Mesenchymal stem cell (in vitro differentiated cells and primary cell): ENCODE results near the gene KLHL29.

ENCODE experiments used
- DNase-seq: peaks from one replicate; pipeline ENCODE4 v3.0.0-alpha.2; 2013
- H2AFZ ChIP-seq: one replicate; pipeline ENCODE4 v1.6.1; 2013; ENCODE audit warnings: low read depth, mild to moderate bottlenecking, control low read depth, inconsistent platforms, low read length, moderate library complexity
- H2AK5ac ChIP-seq: 2 replicates; pipeline ENCODE4 v1.6.1; 2013; ENCODE audit warnings: low read length, moderate library complexity, mild to moderate bottlenecking, inconsistent platforms; ENCODE audit not compliant: severe bottlenecking
- H2BK120ac ChIP-seq: one replicate; pipeline ENCODE4 v1.6.1; 2013; ENCODE audit warnings: low read depth, mild to moderate bottlenecking, inconsistent platforms, low read length, moderate library complexity
- H2BK12ac ChIP-seq, 2 experiments: one replicate each; pipeline ENCODE4 v1.6.1; 2013; ENCODE audit warnings: inconsistent platforms in 2 of 2, low read length in 2 of 2, mild to moderate bottlenecking in 2 of 2, moderate library complexity in 2 of 2, control low read depth in 1 of 2
- H2BK15ac ChIP-seq: one replicate; pipeline ENCODE4 v1.6.1; 2013; ENCODE audit warnings: mild to moderate bottlenecking, low read depth, inconsistent platforms; ENCODE audit not compliant: poor library complexity, severe bottlenecking
- H2BK5ac ChIP-seq: 2 replicates; pipeline ENCODE4 v1.6.1; 2013; ENCODE audit warnings: low read depth, mild to moderate bottlenecking, low read length, control low read depth, inconsistent platforms; ENCODE audit not compliant: poor library complexity, severe bottlenecking
- H3K14ac ChIP-seq, 2 experiments: one replicate each; pipeline ENCODE4 v1.6.1; 2013; ENCODE audit warnings: inconsistent platforms in 2 of 2, low read length in 2 of 2, control low read depth in 1 of 2, mild to moderate bottlenecking in 1 of 2, moderate library complexity in 1 of 2
- H3K18ac ChIP-seq, 2 experiments: one replicate each; pipeline ENCODE4 v1.6.1; 2013; ENCODE audit warnings: inconsistent platforms in 2 of 2, low read length in 2 of 2, control low read depth in 1 of 2, low read depth in 1 of 2, mild to moderate bottlenecking in 1 of 2
- H3K23ac ChIP-seq, 2 experiments: one replicate each; pipeline ENCODE4 v1.6.1; 2013; ENCODE audit warnings: inconsistent platforms in 2 of 2, low read length in 2 of 2, mild to moderate bottlenecking in 2 of 2, moderate library complexity in 2 of 2, control low read depth in 1 of 2
- H3K27ac ChIP-seq: 2 replicates; pipeline ENCODE4 v1.5.1; 2013; ENCODE audit warnings: mild to moderate bottlenecking, moderate library complexity, low read length, control low read depth, inconsistent platforms; ENCODE audit not compliant: poor library complexity, severe bottlenecking
- H3K27me3 ChIP-seq, 2 experiments: 2 replicates each; pipeline versions ENCODE4 v1.6.1 to v1.7.0; 2013; ENCODE audit warnings: low read length in 2 of 2, mild to moderate bottlenecking in 2 of 2, moderate library complexity in 2 of 2, control low read depth in 1 of 2, inconsistent platforms in 1 of 2; ENCODE audit not compliant: control insufficient read depth in 1 of 2, insufficient read depth in 1 of 2
- H3K36me3 ChIP-seq, 2 experiments: 2 replicates each; pipeline versions ENCODE4 v1.6.1 to v1.7.0; 2013; ENCODE audit warnings: low read length in 2 of 2, control low read depth in 1 of 2, inconsistent platforms in 1 of 2, low read depth in 1 of 2, mild to moderate bottlenecking in 1 of 2; ENCODE audit not compliant: insufficient read depth in 2 of 2, control insufficient read depth in 1 of 2
- H3K4ac ChIP-seq, 2 experiments: one replicate each; pipeline ENCODE4 v1.6.1; 2013; ENCODE audit warnings: inconsistent platforms in 2 of 2, low read length in 2 of 2, mild to moderate bottlenecking in 2 of 2, moderate library complexity in 2 of 2, control low read depth in 1 of 2, low read depth in 1 of 2
- H3K4me1 ChIP-seq: 2 replicates; pipeline ENCODE4 v1.6.1; 2013; ENCODE audit warnings: low read depth, low read length, control low read depth; ENCODE audit not compliant: control insufficient read depth, insufficient read depth
- H3K4me2 ChIP-seq: 2 replicates; pipeline ENCODE4 v1.6.1; 2013; ENCODE audit warnings: low read length, mild to moderate bottlenecking, inconsistent platforms; ENCODE audit not compliant: poor library complexity, severe bottlenecking
- H3K4me3 ChIP-seq, 2 experiments: 2 replicates each; pipeline versions ENCODE4 v1.5.1 to v1.7.0; 2013; ENCODE audit warnings: low read length in 2 of 2, mild to moderate bottlenecking in 2 of 2, control low read depth in 1 of 2, low read depth in 1 of 2; ENCODE audit not compliant: insufficient read depth in 1 of 2
- H3K79me1 ChIP-seq: replicated peaks from 2 replicates; pipeline ENCODE4 v1.6.1; 2013; ENCODE audit warnings: mild to moderate bottlenecking, control low read depth, low read length, inconsistent platforms; ENCODE audit not compliant: poor library complexity, severe bottlenecking
- H3K9ac ChIP-seq: 2 replicates; pipeline ENCODE4 v1.7.0; 2013; ENCODE audit warnings: mild to moderate bottlenecking, low read length, moderate library complexity
- H3K9me3 ChIP-seq: 2 replicates; pipeline ENCODE4 v1.7.0; 2013; ENCODE audit warnings: mild to moderate bottlenecking, low read length; ENCODE audit not compliant: control insufficient read depth
- H4K8ac ChIP-seq: one replicate; pipeline ENCODE4 v1.6.1; 2013; ENCODE audit warnings: inconsistent platforms, mild to moderate bottlenecking, low read length, moderate library complexity
- H4K91ac ChIP-seq: one replicate; pipeline ENCODE4 v1.6.1; 2013; ENCODE audit warnings: mild to moderate bottlenecking, low read length, inconsistent platforms
- WGBS: methylation state at CpG from one replicate; pipeline ENCODE4 v1.1.7; 2013; ENCODE audit warnings: mixed read lengths; 5-methylcytosine and 5-hydroxymethylcytosine counted together

Gene KLHL29

GRCh38 chr2:23497536-23497935 is 112.6 kb downstream of the KLHL29 start:
- H3K4ac ChIP-seq: no peak overlapping the region
- 83% methylated on average over 6 of the region's 6 CpGs for WGBS
- no peak for DNase-seq

DNA sequence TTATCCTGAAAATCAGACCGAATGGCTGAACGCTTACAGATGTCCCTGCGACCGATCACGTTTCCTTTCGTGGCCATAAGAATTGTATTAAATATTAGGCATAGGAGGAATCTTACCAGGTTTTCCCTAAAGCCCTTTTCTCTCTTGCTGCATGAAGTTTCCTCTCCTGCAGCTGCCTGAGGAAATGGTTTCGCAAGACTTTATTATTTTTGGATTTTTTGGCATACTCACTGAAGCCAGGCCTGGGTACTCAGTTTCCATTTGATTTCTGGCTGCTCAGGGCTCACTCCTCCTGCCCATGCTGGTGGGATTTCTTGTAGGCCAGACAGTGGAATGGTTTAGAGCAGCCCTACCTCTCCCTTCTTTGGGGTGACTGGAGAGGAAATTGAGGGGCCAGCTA is 114.0 kb downstream of the KLHL29 start:
- H2AFZ ChIP-seq: no peak overlapping the region
- no peak overlapping the region for H3K23ac ChIP-seq
- 95% methylated on average over 7 of the region's 7 CpGs for WGBS
- H3K4me2 ChIP-seq: no peak overlapping the region
- H3K27me3 ChIP-seq: peaks cover 0 to 10% of the 10 kb centered on the region in 2 experiments
- H3K18ac ChIP-seq: no peak overlapping the region
- no peak overlapping the region for H2BK5ac ChIP-seq
- no peak overlapping the region for H3K4ac ChIP-seq
- peaks cover 11% of the 10 kb centered on the region for H3K79me1 ChIP-seq
- H4K8ac ChIP-seq: no peak overlapping the region
- H3K14ac ChIP-seq: no peak overlapping the region
- H2AK5ac ChIP-seq: no peak overlapping the region
- H3K9me3 ChIP-seq: no peaks in the 10 kb centered on the region
- H3K4me1 ChIP-seq: peaks cover 13% of the 10 kb centered on the region
- no peak overlapping the region for H4K91ac ChIP-seq
- H3K4me3 ChIP-seq: no peak overlapping the region
- H3K27ac ChIP-seq: no peak overlapping the region
- H3K36me3 ChIP-seq: peaks cover 4% of the 10 kb centered on the region in 2 experiments
- no peak overlapping the region for H2BK12ac ChIP-seq
- DNase-seq: no peak
- no peak overlapping the region for H2BK15ac ChIP-seq
- H3K9ac ChIP-seq: no peak overlapping the region
- H2BK120ac ChIP-seq: no peak overlapping the region

More at GRCh38 chr2:23497536-23497935, 112.6 kb downstream of the KLHL29 start:
- no peak overlapping the region for H3K27ac ChIP-seq
- no peak overlapping the region for H2BK15ac ChIP-seq
- no peak overlapping the region for H3K4me2 ChIP-seq
- H3K9me3 ChIP-seq: no peaks in the 10 kb centered on the region
- peaks cover 0 to 13% of the 10 kb centered on the region in 2 experiments for H3K27me3 ChIP-seq
- H2BK120ac ChIP-seq: no peak overlapping the region
- peaks cover 9% of the 10 kb centered on the region for H3K79me1 ChIP-seq
- H4K91ac ChIP-seq: no peak overlapping the region
- H3K9ac ChIP-seq: no peak overlapping the region
- peaks cover 4% of the 10 kb centered on the region in 2 experiments for H3K36me3 ChIP-seq
- H2BK5ac ChIP-seq: no peak overlapping the region
- no peak overlapping the region for H3K14ac ChIP-seq
- H4K8ac ChIP-seq: no peak overlapping the region
- peaks cover 13% of the 10 kb centered on the region for H3K4me1 ChIP-seq
- no peak overlapping the region for H3K23ac ChIP-seq
- H2AK5ac ChIP-seq: no peak overlapping the region
- no peak overlapping the region for H2BK12ac ChIP-seq
- no peak overlapping the region for H3K18ac ChIP-seq
- H3K4me3 ChIP-seq: no peak overlapping the region
- H2AFZ ChIP-seq: no peak overlapping the region

DNA sequence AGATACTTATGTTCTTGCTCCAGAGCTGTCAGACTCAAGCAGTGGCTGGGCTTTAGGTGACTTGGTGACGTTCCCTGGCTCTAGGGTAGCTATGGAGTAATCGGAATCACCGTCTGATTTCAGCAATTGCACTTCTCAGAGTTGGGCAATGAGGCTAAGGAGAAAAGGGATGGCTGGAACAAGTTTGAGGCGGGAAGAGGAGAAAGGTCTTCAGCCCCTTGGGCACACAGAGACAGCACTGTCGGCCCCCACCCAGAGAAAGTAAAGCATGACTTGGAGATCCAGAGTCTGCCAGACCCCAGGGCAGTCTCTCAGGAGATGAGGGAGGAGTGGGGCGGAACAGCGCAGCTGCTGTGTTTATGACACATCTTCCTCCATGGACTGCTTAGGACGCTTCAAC is 114.5 kb downstream of the KLHL29 start:
- H3K36me3 ChIP-seq: peaks cover 4% of the 10 kb centered on the region in 2 experiments
- no peak overlapping the region for H4K91ac ChIP-seq
- H3K79me1 ChIP-seq: peaks cover 11% of the 10 kb centered on the region
- WGBS: 94% methylated on average over 8 of the region's 8 CpGs
- no peak overlapping the region for H2AK5ac ChIP-seq
- H2BK12ac ChIP-seq: no peak overlapping the region
- no peak overlapping the region for H2BK5ac ChIP-seq
- no peak overlapping the region for H3K27ac ChIP-seq
- no peak overlapping the region for H3K23ac ChIP-seq
- peaks cover 0 to 10% of the 10 kb centered on the region in 2 experiments for H3K27me3 ChIP-seq
- peaks cover 13% of the 10 kb centered on the region for H3K4me1 ChIP-seq
- no peak overlapping the region for H2BK120ac ChIP-seq
- H4K8ac ChIP-seq: no peak overlapping the region
- H3K9me3 ChIP-seq: no peaks in the 10 kb centered on the region
- no peak overlapping the region for H3K14ac ChIP-seq
- H2AFZ ChIP-seq: no peak overlapping the region
- no peak overlapping the region for H3K4me2 ChIP-seq
- no peak overlapping the region for H3K4ac ChIP-seq
- no peak for DNase-seq
- H3K9ac ChIP-seq: no peak overlapping the region
- no peak overlapping the region for H3K18ac ChIP-seq
- H2BK15ac ChIP-seq: no peak overlapping the region
- H3K4me3 ChIP-seq: no peak overlapping the region

GRCh38 chr2:23500836-23501235 is 115.9 kb downstream of the KLHL29 start:
- WGBS: 93% methylated on average over 12 of the region's 12 CpGs
- H4K8ac ChIP-seq: no peak overlapping the region
- H3K4ac ChIP-seq: no peak overlapping the region
- H3K36me3 ChIP-seq: peaks cover 2 to 4% of the 10 kb centered on the region in 2 experiments
- H3K4me2 ChIP-seq: no peak overlapping the region
- H4K91ac ChIP-seq: no peak overlapping the region
- H2BK12ac ChIP-seq: no peak overlapping the region
- H3K9ac ChIP-seq: no peak overlapping the region
- no peak overlapping the region for H3K27ac ChIP-seq
- H3K18ac ChIP-seq: no peak overlapping the region
- H3K4me1 ChIP-seq: peaks cover 12% of the 10 kb centered on the region
- DNase-seq: no peak
- H2BK120ac ChIP-seq: no peak overlapping the region
- no peak overlapping the region for H3K23ac ChIP-seq
- H3K9me3 ChIP-seq: no peaks in the 10 kb centered on the region
- no peak overlapping the region for H2AFZ ChIP-seq
- H3K79me1 ChIP-seq: peaks cover 8% of the 10 kb centered on the region
- H3K27me3 ChIP-seq: peaks cover 0 to 10% of the 10 kb centered on the region in 2 experiments
- no peak overlapping the region for H2AK5ac ChIP-seq
- no peak overlapping the region for H2BK5ac ChIP-seq
- H3K4me3 ChIP-seq: no peak overlapping the region
- no peak overlapping the region for H2BK15ac ChIP-seq
- no peak overlapping the region for H3K14ac ChIP-seq
